Femur (tissue), 1 donor: ENCODE measurements around the gene TMEM143.

ENCODE experiments used
- DNase-seq: peaks from one replicate; pipeline ENCODE4 v3.0.0-alpha.2; 2017

TMEM143 gene

GRCh38 chr19:48290771-48291488 lies 72.8 kb downstream of the TMEM143 start:
- peak; percentile 91 for DNase-seq

- DNase-seq = peak; percentile 53
These were observed 73.4 kb downstream of the TMEM143 start for GRCh38 chr19:48290401-48290770.

DNA sequence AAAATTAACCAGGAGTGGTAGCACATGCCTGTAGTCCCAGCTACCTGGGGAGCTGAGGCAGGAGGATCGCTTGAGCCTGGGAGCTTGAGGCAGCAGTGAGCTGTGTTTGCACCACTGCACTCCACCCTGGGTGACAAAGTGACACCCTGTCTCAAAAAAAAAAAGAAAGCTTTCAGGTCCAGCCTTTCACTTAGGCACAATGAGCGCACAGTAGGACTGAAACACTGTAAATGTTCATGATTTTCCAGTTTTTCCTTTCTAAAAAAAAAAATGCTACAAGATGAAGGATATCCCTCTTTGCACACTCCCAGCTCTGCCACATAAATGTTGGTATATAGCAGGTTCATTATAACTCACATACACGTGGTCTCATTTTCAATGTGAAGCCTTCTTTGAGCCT lies 76.0 kb downstream of the TMEM143 start:
- DNase-seq = no peak

GRCh38 chr19:48284896-48285295 lies 78.8 kb downstream of the TMEM143 start:
- DNase-seq = no peak

GRCh38 chr19:48283908-48284307 lies 79.8 kb downstream of the TMEM143 start:
- no peak for DNase-seq
